NCI-H2196 treated with DMSO at 0.1 percent for 48 hours (cell line): Measurements from ENCODE around the gene CRIM1.

ENCODE experiments used
- DNase-seq: peaks from one replicate; lab custom pipeline; 2025; ENCODE audit not compliant: unreplicated experiment; lab: John Stamatoyannopoulos, UW

CRIM1 gene

GRCh38 chr2:36512705-36513104 lies 157.1 kb downstream of the CRIM1 start:
- DNase-seq: no peak

- DNase-seq: no peak
These were observed 158.1 kb downstream of the CRIM1 start for GRCh38 chr2:36513661-36514060.

- no peak for DNase-seq
These were observed 160.0 kb downstream of the CRIM1 start for GRCh38 chr2:36515538-36515937.

GRCh38 chr2:36516136-36516870 lies 160.7 kb downstream of the CRIM1 start:
- no peak for DNase-seq

- no peak for DNase-seq
These were observed 164.9 kb downstream of the CRIM1 start for GRCh38 chr2:36520431-36520830.

- DNase-seq: no peak
These were observed 167.6 kb downstream of the CRIM1 start for GRCh38 chr2:36523153-36523552.

- DNase-seq: no peak
These were observed 169.7 kb downstream of the CRIM1 start for GRCh38 chr2:36525245-36525644.

GRCh38 chr2:36526226-36526625 lies 170.6 kb downstream of the CRIM1 start:
- no peak for DNase-seq

GRCh38 chr2:36528274-36528673 lies 172.7 kb downstream of the CRIM1 start:
- DNase-seq: no peak

- DNase-seq: no peak
These were observed 173.3 kb downstream of the CRIM1 start for GRCh38 chr2:36528766-36529392.

GRCh38 chr2:36530178-36530982 lies 174.8 kb downstream of the CRIM1 start:
- DNase-seq: no peak

- no peak for DNase-seq
These were observed 175.4 kb downstream of the CRIM1 start for GRCh38 chr2:36530983-36531354.

- no peak for DNase-seq
These were observed 178.8 kb downstream of the CRIM1 start for GRCh38 chr2:36534275-36534799.

GRCh38 chr2:36535099-36535498 lies 179.5 kb downstream of the CRIM1 start:
- DNase-seq: no peak

- DNase-seq: no peak
These were observed 181.2 kb downstream of the CRIM1 start for GRCh38 chr2:36536776-36537175.

- DNase-seq: peak; percentile 14
These were observed 182.8 kb downstream of the CRIM1 start for GRCh38 chr2:36538335-36538734.

GRCh38 chr2:36539631-36540030 lies 184.1 kb downstream of the CRIM1 start:
- DNase-seq: no peak

- DNase-seq: no peak
These were observed 185.6 kb downstream of the CRIM1 start for GRCh38 chr2:36540986-36541754.

- no peak for DNase-seq
These were observed 186.5 kb downstream of the CRIM1 start for GRCh38 chr2:36541891-36542595.

GRCh38 chr2:36544638-36545338 lies 189.2 kb downstream of the CRIM1 start:
- DNase-seq: no peak
